Measurements from ENCODE around the gene GNG7. TPM values are rescaled to one million over a fixed set of nuclear protein-coding genes. Genes with fewer than 3 reads are reported as not detected.
A peak's percentile ranks its signal among the peaks of the same experiment; 100 is the strongest.
"Not testable (repeated sequence)": the region's sequence is repeated elsewhere in the genome, so short reads cannot be mapped to it uniquely, and the experiment has no call there.

The GNG7 gene
- total RNA-seq, 4 donors from 2014 or later: 0.57 to 3.8 (median 1.6) TPM

DNA sequence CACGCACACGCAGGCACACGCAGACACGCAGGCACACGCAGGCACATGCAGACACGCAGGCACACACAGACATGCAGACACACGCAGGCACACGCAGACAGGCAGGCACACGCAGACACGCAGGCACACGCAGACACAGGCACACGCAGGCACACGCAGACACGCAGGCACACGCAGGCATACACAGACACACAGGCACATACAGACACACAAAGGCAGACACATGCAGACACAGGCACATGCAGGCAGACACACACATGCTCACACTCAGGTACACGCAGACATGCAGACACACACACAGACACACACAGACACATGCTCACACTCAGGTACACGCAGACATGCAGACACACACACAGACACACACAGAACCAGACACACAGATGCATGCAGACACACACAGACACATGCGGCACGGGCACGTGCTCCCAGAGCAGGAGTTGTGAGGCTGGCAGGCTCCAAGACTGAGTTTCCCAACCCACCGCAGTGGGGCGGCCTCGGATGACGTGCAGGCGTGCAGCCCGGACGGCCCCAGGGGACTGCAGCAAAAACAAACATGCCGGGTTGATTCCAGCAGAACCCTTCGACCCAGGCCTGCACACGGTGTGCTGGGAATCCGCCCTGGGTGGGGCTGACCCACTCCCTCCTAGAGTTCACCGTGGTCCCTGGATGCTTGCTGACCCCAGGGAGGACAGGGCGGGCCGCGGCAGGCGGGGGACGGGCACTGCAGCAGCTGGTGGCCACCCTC lies 126.6 kb downstream of the GNG7 start:
- Histone ChIP-seq H3K4me3 (no peak overlapping the region), H3K36me3 (no peaks in the 10 kb centered on the region), H3K9me3 (no peaks in the 10 kb centered on the region), H3K4me1 (peaks cover 27 to 68% (median 32%) of the 10 kb centered on the region in 3 donors), H3K27me3 (no peaks in the 10 kb centered on the region), H3K27ac (peak overlapping the region in 3 of 4 donors; percentile 0 to 85 (median 59))
- intact Hi-C loops (cut with DNase I): no loop called here
- no peak for TF ChIP-seq POLR2A (IDR thresholded peaks at IDR 0.05)
- TF ChIP-seq, protein P1, sequence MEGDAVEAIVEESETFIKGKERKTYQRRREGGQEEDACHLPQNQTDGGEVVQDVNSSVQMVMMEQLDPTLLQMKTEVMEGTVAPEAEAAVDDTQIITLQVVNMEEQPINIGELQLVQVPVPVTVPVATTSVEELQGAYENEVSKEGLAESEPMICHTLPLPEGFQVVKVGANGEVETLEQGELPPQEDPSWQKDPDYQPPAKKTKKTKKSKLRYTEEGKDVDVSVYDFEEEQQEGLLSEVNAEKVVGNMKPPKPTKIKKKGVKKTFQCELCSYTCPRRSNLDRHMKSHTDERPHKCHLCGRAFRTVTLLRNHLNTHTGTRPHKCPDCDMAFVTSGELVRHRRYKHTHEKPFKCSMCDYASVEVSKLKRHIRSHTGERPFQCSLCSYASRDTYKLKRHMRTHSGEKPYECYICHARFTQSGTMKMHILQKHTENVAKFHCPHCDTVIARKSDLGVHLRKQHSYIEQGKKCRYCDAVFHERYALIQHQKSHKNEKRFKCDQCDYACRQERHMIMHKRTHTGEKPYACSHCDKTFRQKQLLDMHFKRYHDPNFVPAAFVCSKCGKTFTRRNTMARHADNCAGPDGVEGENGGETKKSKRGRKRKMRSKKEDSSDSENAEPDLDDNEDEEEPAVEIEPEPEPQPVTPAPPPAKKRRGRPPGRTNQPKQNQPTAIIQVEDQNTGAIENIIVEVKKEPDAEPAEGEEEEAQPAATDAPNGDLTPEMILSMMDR (IDR thresholded peaks at IDR 0.05): no peak
- WGBS, 2 donors: 47 to 79% methylated on average over 3 to 14 of the region's 37 CpGs
- no peak for DNase-seq

DNA sequence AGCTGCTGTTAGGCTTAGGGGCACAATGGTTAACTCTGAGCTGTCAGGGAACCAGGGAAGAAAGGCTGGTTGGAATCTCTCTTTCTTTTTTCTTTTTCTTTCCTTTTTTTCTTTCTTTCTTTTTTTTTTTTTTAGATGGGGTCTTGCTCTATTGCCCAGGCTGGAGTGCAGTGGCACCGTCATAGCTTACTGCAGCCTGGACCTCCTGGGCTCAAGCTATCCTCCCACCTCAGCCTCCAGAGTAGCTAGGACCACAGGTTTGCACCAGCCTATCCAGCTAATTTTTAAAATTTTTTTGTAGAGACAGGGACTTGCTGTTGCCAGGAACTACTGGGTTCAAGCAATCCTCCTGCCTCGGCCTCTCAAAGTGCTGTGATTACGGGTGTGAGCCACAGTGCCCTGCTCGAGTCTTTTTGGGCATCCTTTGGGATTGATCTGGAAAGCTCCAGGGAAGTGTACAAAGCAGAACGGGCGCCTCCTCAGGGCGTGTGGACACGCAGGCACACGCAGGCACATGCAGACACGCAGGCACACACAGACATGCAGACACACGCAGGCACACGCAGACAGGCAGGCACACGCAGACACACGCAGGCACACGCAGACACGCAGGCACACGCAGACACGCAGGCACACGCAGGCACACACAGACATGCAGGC lies 127.4 kb downstream of the GNG7 start:
- 78 to 81% methylated on average over 4 to 8 of the region's 19 CpGs for WGBS, 2 donors
- Histone ChIP-seq H3K4me3 (no peak overlapping the region), H3K9me3 (no peaks in the 10 kb centered on the region), H3K36me3 (no peaks in the 10 kb centered on the region), H3K27me3 (no peaks in the 10 kb centered on the region), H3K27ac (no peak overlapping the region), H3K4me1 (peaks cover 27 to 68% (median 32%) of the 10 kb centered on the region in 3 donors)
- no peak for DNase-seq
- intact Hi-C loops (cut with DNase I): no loop called here
- TF ChIP-seq POLR2A (IDR thresholded peaks at IDR 0.05): no peak
- TF ChIP-seq, protein P1 (IDR thresholded peaks at IDR 0.05): no peak

DNA sequence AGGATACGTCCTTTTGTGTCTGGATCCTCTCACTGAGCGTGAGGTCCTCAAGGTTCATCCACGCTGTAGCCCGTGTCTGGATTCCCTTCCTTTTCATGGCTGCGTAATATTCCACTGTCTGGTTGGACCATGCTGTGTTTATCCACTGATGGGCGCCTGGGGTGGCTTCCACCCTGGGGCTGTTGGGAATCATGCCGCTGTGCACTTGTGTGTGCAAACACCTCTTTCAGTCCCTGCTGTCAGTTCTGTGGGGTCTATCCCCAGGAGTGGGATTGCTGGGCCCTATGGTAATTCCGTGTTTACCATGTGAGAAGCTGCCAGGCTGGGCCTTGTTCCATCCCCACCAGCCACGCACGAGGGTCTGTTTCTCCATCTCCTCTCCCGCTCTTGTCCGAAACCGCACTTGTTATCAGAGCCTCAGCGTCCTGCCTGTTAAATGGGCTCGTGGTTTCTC lies 128.0 kb downstream of the GNG7 start:
- Histone ChIP-seq H3K27me3 (no peaks in the 10 kb centered on the region), H3K9me3 (no peaks in the 10 kb centered on the region), H3K36me3 (no peaks in the 10 kb centered on the region), H3K27ac (no peak overlapping the region), H3K4me1 (peaks cover 22 to 63% (median 26%) of the 10 kb centered on the region in 3 donors), H3K4me3 (no peak overlapping the region)
- WGBS, 2 donors: 92 to 93% methylated on average over 15 of the region's 15 CpGs
- DNase-seq: no peak
- TF ChIP-seq, protein P1 (IDR thresholded peaks at IDR 0.05): no peak
- TF ChIP-seq POLR2A (IDR thresholded peaks at IDR 0.05): no peak
- intact Hi-C loops (cut with DNase I): no loop called here

DNA sequence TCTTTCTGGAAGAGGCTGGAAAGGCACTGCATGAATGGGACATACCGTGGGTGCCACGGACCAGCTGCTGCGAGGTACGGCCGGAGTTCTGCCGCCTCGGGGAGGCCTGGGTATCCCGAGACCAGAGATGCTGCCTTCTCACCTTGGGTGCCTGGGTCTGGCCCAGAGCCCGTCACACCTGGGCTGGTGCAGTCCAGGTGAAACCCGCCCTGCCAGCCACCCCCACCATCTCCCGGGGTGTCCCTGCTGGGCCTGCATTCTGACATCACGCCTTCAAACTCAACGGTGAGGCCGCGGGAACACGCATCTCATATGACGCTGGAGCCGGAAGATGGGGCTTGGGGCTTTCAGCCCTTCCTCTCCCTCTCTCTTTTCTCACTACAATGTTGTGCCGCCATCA lies 128.6 kb downstream of the GNG7 start:
- Histone ChIP-seq H3K4me3 (no peak overlapping the region), H3K4me1 (peaks cover 16 to 57% (median 20%) of the 10 kb centered on the region in 3 donors), H3K36me3 (no peaks in the 10 kb centered on the region), H3K9me3 (no peaks in the 10 kb centered on the region), H3K27ac (no peak overlapping the region), H3K27me3 (no peaks in the 10 kb centered on the region)
- no peak for DNase-seq
- 87 to 90% methylated on average over 15 to 19 of the region's 19 CpGs for WGBS, 2 donors
- intact Hi-C loops (cut with DNase I): no loop called here
- TF ChIP-seq, protein P1 (IDR thresholded peaks at IDR 0.05): no peak
- no peak for TF ChIP-seq POLR2A (IDR thresholded peaks at IDR 0.05)

DNA sequence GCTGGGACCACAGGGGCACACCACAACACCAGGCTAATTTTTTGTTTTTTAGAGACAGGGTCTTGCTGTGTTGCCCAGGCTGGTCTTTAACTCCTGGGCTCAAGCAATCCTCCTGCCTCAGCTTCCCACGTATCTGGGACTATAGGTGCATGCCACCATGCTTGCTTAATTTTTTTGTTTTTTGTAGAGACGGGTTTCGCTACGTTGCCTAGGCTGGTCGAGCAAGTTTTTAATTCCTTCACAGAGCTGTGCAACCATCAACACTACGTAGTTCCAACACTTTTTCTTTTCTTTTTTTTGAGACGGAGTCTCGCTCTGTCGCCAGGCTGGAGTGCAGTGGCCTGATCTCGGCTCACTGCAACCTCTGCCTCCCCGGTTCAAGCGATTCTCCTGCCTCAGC lies 130.3 kb downstream of the GNG7 start:
- H3K27me3 ChIP-seq; H3K4me3 ChIP-seq; DNase-seq; H3K9me3 ChIP-seq; H3K36me3 ChIP-seq; intact Hi-C loops (cut with DNase I): not testable (repeated sequence)
- WGBS, 2 donors: 22 to 57% methylated on average over 12 of the region's 12 CpGs
- peak overlapping the region in 3 of 4 donors; percentile 20 to 74 (median 48) for H3K27ac ChIP-seq
- peaks cover 4 to 47% (median 8%) of the 10 kb centered on the region in 3 donors for H3K4me1 ChIP-seq
